ENCODE measurements around the gene LCMT2. TPM values are rescaled to one million over a fixed set of nuclear protein-coding genes. Genes with fewer than 3 reads are reported as not detected.

LCMT2 gene
- total RNA-seq, 1 donor from 2014 or later: 8.1 TPM

DNA sequence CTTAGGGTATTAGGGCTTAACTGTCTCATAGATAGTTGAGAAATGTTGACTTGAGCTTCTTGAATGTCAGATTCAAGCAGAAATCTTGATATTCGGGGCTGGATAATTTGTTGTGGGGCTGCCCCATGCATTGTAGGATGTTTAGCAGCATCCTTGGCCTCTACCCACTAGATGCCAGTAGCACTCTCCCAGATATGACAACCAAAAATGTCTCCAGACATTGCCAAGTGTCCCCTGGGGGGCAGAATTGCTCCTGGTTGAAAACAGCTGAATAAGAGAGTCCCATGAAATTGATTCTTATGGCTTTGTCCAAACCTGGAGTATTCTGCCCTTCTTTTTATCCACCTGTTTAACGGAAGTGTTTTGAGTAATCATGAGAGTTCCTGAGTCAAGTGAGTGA lies 15.9 kb upstream of the LCMT2 start:
- Histone ChIP-seq H3K4me3 (no peak overlapping the region), H3K36me3 (peaks cover 41% of the 10 kb centered on the region), H3K27me3 (no peaks in the 10 kb centered on the region), H3K27ac (no peak overlapping the region), H3K9me3 (no peaks in the 10 kb centered on the region), H3K4me1 (no peaks in the 10 kb centered on the region)
- ATAC-seq: no peak
- TF ChIP-seq, protein P1, sequence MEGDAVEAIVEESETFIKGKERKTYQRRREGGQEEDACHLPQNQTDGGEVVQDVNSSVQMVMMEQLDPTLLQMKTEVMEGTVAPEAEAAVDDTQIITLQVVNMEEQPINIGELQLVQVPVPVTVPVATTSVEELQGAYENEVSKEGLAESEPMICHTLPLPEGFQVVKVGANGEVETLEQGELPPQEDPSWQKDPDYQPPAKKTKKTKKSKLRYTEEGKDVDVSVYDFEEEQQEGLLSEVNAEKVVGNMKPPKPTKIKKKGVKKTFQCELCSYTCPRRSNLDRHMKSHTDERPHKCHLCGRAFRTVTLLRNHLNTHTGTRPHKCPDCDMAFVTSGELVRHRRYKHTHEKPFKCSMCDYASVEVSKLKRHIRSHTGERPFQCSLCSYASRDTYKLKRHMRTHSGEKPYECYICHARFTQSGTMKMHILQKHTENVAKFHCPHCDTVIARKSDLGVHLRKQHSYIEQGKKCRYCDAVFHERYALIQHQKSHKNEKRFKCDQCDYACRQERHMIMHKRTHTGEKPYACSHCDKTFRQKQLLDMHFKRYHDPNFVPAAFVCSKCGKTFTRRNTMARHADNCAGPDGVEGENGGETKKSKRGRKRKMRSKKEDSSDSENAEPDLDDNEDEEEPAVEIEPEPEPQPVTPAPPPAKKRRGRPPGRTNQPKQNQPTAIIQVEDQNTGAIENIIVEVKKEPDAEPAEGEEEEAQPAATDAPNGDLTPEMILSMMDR (IDR thresholded peaks at IDR 0.05): no peak
- intact Hi-C loops (cut with DNase I): no loop called here
- no peak for DNase-seq

DNA sequence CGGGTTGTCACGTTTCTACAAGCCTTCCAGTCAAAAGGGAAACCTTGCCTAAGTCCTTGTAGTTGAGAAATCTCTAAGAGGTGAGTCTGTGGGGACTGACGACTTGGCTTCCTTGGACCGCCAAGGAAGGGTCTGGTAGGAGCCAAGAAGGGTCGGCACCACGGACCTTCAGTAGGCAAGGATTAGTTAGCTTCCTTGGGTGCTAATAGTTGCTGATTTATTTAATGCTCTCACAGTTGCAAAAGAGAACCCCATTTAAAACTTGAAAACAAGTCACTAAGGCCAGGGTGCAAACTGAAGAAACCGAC lies 361 bp upstream of the LCMT2 start:
- no peaks in the 10 kb centered on the region for H3K9me3 ChIP-seq
- intact Hi-C loops (cut with DNase I): no loop called here
- H3K4me1 ChIP-seq: peaks cover 21% of the 10 kb centered on the region
- no peak for DNase-seq
- peaks cover 5% of the 10 kb centered on the region for H3K36me3 ChIP-seq
- peak overlapping the region; percentile 70 for H3K4me3 ChIP-seq
- TF ChIP-seq, protein P1 (IDR thresholded peaks at IDR 0.05): no peak
- no peak for ATAC-seq
- H3K27me3 ChIP-seq: no peaks in the 10 kb centered on the region
- H3K27ac ChIP-seq: peak overlapping the region; percentile 93

DNA sequence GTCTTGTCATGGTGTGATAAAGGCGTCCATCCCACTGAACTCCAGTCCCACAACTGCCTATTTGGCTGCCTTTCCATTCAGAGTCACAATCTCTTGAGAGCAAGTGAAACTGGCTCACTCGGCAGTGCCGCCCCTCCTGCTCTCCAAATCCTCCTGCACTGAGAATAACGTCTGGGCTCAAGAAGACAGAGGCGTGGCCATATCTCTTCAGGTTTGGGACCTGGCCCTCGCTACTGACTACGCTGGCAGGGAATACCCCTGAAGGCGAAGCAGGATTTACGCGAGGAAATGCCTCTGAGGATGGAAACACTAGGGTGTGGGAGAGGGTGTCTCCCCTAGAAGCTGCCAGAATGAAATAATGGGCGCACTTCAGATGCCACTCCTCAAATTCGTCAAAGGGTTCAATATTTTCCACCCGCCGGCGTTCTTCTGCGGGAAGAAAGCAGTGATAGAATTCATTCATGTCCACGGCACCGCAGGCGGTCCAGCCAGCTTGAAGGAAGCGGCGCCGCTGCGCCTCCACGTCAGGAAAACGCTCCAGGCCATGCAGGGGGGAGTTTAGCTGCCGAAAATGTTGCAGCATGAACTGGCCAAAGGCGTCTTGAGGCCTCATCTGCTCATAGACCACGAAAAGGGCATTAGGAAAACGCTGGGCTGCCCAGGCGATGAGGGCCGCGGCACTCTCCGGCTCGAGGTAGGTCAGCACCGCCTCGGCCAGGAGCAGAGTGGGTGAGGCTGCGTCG lies 985 bp downstream of the LCMT2 start:
- no peak for ATAC-seq
- H3K27ac ChIP-seq: peak overlapping the region; percentile 93
- no peaks in the 10 kb centered on the region for H3K9me3 ChIP-seq
- H3K4me1 ChIP-seq: peaks cover 21% of the 10 kb centered on the region
- H3K27me3 ChIP-seq: no peaks in the 10 kb centered on the region
- peak overlapping the region; percentile 70 for H3K4me3 ChIP-seq
- TF ChIP-seq, protein P1 (IDR thresholded peaks at IDR 0.05): no peak
- no peak for DNase-seq
- intact Hi-C loops (cut with DNase I): no loop called here
- H3K36me3 ChIP-seq: peaks cover 5% of the 10 kb centered on the region

DNA sequence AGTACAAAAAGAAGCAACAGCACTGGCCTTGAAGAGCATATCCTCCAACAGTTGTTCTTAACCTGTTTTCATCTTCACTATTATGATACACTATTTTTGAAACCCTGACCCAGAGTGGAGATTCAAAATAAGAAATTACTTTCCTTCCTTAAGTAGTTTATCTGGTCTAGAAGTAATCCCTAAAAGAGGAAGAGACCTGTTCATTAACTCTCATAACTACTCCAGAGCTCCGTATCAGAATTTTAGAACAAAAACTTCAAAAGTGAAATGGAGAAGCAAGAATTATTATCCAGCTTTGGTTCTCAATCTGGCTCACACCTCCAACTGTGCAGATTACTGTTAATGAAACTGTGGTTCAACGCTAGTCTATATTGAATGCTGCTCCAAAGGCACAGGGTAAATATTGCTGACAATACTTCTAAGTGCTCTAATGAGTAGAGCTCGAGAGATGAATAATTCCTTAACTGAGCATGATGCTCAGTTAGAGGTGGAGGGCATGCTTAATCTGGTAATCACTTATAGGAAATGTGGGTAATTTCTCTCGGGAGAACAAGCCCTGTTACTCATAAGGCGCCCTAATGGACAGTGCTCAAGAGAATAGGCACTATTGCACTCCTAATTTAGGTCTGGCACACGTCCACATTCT lies 5.2 kb downstream of the LCMT2 start:
- H3K4me3 ChIP-seq: no peak overlapping the region
- H3K27ac ChIP-seq: no peak overlapping the region
- TF ChIP-seq, protein P1 (IDR thresholded peaks at IDR 0.05): no peak
- no peaks in the 10 kb centered on the region for H3K36me3 ChIP-seq
- H3K4me1 ChIP-seq: peaks cover 18% of the 10 kb centered on the region
- no peaks in the 10 kb centered on the region for H3K9me3 ChIP-seq
- no peaks in the 10 kb centered on the region for H3K27me3 ChIP-seq
- intact Hi-C loops (cut with DNase I): no loop called here
- no peak for DNase-seq
- no peak for ATAC-seq

DNA sequence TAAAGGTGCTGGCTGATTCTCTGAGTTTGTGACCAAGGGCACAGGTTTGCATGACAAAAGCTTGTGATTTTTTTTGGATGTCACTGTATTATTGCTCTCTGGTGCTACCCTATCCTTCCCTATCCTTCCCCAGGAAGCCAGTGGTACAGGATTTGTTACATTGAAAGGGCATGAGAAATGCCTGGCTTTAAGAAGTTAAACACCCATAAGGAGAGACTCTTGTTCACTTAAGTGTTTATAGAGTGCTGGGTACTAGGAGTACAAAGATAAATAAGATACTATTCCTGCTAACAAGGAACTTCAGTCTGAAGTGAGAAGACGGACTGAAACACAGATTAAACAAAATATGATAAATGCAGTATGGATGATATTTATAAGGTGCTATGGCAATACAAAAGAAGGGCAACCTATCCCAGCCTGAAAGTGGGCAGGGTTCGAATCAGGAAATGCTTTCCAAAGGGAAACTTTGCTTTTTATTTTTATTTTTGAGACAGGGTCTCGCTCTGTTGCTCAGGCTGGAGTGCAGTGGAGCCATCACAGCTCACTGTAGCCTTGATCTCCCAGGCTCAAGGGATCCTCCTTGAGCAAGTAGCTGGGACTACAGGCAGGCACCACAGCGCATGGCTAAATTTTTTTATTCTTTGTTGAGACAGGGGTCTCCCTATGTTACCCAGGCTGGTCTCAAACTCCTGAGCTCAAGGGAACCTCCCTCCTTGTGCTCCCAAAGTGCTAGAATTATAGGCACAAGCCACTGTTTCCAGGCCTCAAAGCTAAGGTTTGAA lies 11.2 kb downstream of the LCMT2 start:
- intact Hi-C loops (cut with DNase I): no loop called here
- ATAC-seq: peak; percentile 62

More for the DNA sequence above, 11.2 kb downstream of the LCMT2 start:
- no peaks in the 10 kb centered on the region for H3K36me3 ChIP-seq
- TF ChIP-seq, protein P1 (IDR thresholded peaks at IDR 0.05): no peak
- DNase-seq: no peak
- H3K4me1 ChIP-seq: no peaks in the 10 kb centered on the region
- no peaks in the 10 kb centered on the region for H3K9me3 ChIP-seq
- H3K27me3 ChIP-seq: no peaks in the 10 kb centered on the region
- no peak overlapping the region for H3K4me3 ChIP-seq
- no peak overlapping the region for H3K27ac ChIP-seq
